HG02759 (cell line): ENCODE measurements around the gene NAAA.
"Not testable (repeated sequence)": the region's sequence is repeated elsewhere in the genome, so short reads cannot be mapped to it uniquely, and the experiment has no call there.

Experiments
- ATAC-seq: cut with Tn5 transposase; IDR thresholded peaks from one replicate; pipeline ENCODE4 v1.9.1; 2021; ENCODE audit warnings: mild to moderate bottlenecking, moderate library complexity; ENCODE audit not compliant: unreplicated experiment

Gene NAAA

DNA sequence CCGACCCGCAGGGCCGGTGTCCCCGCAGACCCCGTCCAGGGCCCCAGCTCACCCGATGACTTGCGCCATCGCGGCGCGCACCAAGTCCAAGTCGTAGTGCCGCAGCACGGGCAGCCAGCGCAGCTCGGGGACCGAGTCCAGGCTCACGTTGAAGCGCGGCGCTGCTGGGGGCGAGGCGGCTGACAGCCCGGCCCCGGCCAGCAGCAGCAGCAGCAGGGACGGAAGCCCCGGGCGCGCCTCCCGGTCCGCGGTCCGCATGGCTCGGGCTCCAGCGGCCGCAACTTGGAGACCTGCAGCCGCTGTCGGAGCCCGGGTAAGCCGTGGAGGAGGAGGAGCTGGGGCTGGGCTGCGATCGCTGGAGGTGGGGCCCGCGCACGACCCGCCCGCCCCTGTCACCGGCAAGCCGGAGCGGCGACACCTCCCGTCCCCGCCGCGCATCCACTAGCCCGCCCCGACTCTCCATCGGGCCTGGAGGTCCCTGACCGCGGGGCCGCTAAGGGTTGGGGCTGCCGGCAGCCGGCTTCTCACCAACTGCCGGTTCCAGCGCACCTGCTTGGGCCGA lies at the start of gene NAAA:
Gene NAAA, minus strand, starts transcription at position 322 of the 562 bp plus-strand sequence. Its CDS starts 64 bp downstream, at position 258.
- ATAC-seq, result peak; percentile 87

DNA sequence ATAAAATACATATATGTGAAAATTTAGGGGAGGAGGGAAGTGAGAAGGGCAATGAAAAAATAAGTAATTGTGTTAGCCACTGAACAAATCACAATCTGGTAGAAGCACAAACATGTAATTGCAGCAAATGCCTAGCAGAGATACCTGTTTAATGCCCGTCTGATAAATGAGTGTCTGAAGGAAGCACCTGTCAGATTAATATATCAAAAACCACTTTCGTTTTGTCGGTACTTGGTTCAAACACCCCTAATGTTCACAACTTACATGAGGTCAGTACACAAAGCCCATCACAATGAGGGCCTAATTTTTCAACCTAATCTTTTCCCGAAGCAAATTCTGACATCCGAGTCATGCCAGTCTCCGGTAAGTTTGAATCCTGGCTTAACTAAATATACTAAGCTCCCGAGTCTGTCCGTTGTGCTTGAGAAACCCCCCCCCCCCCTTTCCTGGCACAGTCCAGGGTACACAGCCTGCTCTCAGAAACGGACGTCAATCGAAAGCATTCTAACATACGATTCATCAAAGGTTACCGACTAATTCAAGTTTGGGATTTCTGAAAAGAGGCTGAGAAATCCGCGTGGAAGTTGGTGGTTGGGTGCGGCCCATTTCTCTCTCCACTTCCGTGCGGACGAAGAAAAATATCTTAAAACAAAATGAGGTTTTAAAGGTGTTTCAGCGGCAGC lies 49.2 kb upstream of the NAAA start:
- no peak for ATAC-seq

DNA sequence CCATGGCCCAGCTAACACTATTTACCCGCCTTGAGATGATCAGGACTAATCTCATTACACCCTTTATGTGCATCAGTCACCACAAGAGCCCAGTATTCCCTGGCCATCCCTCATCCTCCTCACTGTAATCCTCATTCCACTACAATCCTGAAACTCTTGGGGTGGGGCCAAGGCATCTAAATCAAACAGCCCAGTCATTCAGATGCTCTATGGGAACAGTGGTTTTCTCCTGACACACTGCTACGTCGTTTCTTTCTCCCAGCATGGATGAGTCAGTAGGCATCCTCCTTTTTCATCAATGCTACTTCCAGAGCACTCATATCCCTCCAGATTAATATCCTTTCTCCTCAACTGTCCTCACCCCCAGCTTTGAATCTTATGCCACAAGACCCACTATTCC lies 44.3 kb upstream of the NAAA start:
- ATAC-seq, result no peak

DNA sequence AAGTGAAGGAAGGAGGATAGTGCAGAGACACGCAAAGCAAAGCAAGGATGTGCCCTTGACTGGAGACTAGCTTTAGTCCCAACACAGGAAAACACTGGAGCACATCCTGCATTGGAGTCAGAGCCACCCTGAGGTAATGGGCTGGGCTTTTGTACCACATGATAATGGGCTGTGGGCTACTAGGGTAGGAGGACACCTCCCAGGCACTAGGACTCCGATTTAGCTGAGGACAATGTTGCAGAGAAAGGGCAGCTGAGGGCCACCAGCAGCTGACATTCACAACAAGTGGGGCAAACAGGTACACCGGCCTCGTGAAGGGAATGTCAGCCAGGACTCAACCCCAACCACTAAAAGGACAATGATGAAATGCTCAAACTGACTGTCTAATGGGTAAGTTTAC lies 39.8 kb upstream of the NAAA start:
- no peak for ATAC-seq

DNA sequence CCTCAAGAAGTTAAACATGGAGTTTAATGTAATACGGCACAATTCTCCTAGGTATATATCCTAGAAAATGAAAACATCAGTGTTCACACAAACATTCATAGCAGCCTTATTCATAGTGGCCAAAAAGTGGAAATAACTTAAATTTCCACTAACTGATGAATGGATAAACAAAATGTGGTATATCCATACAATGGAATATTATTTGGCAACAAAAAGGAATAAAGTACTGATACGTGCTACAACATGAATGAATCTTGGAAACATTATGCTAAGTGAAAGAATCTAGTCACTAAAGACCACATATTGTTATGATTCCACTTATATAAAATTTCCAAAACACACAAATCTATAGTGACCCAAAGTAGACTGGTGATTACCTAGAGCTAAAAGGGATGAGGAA lies 35.4 kb upstream of the NAAA start:
- ATAC-seq, result no peak

DNA sequence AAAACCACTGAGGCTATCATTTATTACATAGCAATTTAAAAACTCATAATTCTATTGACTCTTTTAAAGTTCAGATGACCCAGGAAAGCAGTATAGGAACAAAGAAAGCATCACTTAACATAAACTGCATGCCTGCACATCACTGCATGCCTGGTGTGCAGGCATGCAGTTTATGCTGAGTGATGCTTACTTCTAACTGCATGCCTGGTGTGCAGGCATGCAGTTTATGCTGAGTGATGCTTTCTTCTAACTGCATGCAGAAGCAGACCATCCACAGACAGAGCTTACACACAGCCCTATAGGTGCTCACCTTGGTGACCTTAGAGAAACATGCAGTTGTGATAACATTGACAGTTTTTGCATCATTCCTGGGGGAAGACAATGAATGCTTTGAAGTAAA lies 33.0 kb upstream of the NAAA start:
- ATAC-seq, result no peak

DNA sequence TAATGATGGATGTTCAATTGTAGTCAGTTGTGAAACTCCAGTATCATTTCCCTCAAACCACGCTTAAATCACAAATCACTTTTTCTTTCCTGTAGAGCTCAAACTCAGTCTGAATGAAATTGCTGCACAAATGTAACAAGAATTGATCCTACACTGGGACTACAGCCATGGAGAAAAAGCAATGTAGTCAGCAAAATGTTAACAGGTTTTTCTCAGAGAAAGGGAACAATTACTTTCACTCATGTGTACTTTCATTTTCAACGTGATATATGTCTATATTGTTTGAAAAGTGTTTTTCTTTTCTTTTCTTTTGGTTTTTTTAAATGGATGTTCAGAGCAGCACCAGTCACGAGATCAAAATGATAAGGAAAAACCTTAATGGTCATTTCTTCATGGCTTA lies 27.3 kb upstream of the NAAA start:
- no peak for ATAC-seq

DNA sequence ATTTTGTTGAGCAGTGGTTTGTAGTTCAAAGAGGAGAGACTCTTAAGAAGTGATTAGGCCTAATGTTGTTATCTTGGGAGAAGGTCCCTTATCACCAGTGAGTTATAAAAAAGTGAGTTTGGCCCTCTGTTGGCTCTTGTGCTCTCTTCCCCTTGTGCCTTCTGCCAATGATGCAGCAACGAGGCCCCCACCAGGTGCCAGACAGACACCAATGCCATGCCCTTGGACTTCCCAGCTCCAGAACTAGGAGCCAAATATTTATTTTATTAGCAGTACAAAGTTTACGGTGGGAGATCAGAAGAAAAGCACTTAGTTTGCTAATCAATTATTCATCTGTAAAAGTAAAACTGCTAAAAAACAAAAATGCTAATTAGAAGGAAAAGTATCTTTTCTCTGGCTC lies 22.7 kb upstream of the NAAA start:
- no peak for ATAC-seq

DNA sequence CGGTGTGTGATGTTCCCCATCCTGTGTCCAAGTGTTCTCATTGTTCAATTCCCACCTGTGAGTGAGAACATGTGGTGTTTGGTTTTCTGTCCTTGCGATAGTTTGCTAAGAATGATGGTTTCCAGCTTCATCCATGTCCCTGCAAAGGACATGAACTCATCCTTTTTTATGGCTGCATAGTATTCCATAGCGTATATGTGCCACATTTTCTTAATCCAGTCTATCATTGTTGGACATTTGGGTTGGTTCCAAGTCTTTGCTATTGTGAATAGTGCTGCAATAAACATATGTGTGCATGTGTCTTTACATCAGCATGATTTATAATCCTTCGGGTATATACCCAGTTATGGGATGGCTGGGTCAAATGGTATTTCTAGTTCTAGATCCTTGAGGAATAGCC lies 21.3 kb upstream of the NAAA start:
- not testable (repeated sequence) for ATAC-seq

DNA sequence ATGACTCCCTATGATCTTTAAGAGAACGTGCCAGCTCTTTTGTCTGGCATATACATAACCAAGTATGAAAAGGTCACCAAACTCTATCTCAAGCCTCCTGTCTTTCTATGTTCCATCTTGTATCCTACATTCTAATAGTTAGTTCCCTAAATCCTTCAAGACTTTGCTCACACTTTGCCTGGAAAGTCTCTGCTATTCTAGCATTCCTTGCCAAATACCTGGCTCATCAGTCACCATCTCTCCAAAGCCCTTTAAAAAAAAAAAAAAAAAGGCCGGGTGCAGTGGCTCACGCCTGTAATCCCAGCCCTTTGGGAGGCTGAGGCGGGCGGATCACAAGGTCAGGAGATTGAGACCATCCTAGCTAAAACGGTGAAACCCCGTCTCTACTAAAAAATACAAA lies 17.7 kb upstream of the NAAA start:
- not testable (repeated sequence) for ATAC-seq

DNA sequence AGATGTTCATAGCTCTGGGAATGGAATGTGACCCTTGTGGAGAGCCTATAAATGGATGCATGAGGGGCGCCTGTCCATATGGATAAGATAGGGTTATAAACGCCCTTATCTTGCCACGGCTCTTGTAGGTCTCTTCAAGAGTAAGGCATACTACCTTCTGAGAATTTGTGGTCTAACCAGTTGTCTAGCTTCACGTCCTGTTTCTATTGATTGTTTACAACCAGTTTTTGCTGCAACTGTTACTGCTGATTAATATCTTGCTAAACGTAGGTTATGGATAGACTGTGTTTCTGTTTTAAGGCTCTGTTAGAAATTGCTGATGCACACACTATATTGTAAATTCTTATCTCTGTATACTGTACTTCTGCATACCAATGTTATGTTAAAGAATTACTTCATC lies 14.0 kb upstream of the NAAA start:
- not testable (repeated sequence) for ATAC-seq

DNA sequence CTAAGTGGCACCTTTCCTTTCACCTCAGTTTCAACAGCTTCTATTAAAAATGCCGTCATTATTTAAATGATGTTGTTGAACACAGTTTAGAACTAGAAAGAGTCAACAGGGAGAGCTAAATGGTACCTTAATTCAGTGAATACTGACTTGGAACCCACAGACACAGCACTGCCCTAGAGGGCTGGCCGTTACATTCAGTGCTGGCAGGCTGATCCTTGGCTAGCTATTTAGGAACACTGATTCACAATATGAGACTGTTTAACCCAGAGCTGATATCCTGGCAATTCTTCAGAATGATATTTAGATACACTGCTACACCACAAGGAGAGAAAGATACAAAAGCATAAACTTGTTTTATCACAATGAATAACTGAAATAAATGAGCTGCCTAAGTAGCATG lies 12.7 kb upstream of the NAAA start:
- ATAC-seq, result no peak

DNA sequence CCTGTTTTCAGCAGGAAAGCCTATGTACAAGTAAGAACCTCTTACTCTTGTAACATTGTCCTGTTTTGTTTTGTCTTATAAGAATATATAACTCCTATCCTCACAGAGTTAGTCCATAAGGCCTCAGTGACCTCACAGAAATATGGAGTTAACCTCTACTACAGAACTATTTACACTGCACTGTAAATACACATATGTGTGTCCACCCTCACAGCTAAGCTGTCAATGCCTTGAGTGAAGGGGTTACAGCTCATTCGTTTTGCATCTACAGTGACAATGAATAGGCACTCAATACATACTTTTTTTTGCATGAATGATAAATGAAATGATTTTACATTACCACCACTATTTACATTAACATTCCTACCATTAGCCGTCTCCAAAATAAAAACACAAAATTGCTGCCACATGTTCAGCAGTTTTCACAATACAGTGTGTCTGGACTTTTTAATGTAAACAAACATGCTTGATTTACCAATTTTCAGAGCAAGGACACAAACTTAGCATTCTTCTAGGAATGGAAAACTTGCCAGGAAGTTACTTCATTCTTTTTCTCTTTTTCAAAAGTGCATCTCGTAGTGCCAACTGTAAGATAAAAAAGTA lies 9.5 kb upstream of the NAAA start:
- ATAC-seq, result no peak

DNA sequence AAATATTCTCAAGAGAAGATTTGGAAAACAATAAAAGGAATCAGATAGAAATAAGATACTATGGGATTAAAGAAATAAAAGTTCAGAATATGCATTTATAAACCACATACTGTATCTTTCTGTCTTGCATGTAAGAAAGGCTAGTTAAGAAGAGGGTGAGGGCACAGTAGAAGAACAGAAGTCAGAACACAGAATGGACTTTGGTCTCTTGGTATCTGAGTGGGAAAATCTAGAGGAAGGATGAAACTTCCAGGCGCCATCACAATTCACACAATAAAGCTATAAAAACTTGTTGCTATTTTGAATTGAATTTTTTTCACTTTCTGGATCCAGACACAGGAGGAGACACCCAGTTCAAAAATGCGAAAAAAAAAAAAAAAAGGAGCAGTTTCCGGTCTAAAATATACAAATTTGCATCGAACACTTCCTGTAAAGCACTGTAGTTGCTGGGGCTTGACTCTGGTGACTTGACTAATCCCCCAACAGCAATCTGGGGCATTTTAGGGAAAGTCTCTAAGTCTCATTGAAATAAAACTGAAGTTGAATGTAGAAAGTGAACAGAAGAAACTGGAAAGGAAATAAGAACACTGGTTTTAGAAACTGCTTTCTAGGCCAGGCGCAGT lies 8.1 kb upstream of the NAAA start:
- ATAC-seq, result peak; percentile 77

DNA sequence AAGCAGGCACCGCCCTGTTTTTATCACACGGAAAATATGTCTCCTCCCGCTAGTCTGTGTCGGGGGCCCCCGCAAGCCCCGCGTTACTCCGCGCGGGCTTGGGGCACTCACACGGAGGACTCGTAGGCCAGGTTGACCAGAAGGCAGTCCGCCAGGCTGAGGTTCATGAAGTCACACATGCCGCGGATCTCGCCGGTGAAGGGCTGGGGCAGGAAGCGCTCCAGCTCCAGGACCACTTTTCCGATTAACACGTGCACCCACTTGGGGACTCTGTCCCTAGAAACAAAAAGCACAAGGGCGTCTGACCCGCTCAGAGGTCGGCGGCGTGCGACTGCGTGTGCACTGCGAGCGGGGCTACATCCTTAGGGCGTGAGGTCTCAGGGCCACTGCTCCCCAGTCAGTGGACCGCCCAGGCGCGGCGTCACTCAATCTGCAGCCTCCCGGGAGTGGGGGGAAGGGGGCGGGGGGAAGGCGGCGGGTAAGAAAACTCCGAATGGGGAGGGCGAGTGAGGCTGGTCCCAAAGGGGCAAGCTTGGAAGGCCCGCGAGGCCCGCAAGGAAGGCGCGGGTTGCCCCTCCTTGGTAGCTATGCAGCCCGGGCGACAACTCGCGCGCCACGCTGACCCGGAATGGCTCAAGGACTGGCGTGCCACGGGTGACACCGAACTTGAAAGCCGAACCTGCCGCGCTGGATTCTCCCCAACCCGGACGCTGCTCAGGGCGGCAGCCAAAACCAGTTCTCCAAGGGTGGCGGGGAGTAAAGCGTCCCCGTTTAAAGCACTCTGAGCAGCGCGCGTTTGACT lies 722 bp downstream of the NAAA start:
- peak; percentile 60 for ATAC-seq

DNA sequence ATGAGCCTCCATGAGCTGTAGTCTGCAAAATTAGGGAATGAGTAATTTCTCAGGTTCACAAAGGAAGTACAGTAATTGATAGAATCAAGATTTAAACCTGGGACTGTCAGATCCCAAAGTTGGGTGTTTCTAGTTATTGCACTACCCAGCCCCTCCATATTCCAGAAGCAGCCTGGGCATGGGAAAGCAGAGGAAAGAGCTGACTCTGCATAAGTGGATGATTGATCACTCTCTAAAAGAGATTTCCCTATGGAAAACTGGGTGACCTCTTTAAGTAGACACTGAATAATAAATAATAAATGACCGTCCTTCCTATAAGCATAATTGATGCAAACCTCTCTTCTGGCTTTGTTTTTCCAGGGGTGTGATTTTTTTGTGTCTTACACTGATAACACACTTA lies 5.2 kb downstream of the NAAA start:
- ATAC-seq, result no peak

DNA sequence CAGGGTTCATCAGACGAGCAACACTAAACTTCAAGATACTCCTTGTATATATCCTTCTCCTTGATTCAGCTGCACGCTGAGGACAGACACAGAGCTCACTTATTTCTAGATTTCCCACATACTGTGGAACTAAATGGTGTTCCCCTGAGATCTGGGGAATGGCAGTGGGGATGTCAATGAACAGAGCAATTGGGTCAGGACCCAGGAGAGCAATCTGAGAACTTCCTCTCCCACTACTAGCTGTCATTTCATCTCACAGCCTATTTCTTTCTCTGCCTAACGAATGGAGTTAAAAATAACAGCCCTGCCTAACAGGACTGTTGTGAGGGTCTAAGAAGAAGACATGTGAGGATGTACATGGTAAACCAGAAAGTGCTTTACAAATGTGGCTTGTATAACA lies 10.7 kb downstream of the NAAA start:
- ATAC-seq, result no peak

DNA sequence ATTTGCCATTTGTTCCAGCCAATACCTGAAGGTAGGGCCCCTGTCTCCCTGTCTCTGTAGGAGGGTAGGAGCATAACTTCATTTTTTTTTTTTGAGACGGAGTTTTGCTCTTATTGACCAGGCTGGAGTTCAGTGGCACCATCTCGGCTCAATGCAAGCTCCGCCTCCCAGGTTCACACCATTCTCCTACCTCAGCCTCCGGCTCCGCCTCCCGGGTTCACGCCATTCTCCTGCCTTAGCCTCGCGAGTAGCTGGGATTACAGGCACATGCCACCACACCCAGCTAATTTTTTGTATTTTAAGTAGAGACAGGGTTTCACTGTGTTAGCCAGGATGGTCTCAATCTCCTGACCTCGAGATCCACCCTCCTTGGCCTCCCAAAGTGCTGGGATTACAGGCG lies 15.9 kb downstream of the NAAA start:
- not testable (repeated sequence) for ATAC-seq

DNA sequence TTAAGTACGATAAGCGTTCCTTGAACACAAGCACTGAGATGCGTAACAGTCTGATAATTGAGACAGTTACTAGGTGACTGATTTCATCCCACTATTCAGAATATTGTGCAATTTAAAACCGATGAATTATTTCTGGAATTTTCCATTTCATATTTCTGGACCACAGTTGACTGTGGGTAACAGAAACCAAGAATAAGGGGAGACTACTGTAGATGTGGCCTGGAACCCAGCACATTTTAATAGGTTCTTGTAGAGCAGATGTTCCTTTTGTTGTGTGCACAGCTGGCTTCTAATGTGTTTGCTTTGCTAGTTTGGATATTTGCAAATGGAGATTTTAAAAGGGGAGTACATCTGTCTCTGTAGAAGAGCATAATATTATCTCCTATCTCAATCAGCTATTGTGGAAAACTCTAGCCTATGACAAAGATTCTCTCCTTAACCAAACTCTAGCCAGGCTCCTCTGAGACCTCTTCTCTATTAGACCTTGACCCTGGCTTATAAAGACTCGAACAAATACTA lies 16.4 kb downstream of the NAAA start:
- ATAC-seq, result no peak

DNA sequence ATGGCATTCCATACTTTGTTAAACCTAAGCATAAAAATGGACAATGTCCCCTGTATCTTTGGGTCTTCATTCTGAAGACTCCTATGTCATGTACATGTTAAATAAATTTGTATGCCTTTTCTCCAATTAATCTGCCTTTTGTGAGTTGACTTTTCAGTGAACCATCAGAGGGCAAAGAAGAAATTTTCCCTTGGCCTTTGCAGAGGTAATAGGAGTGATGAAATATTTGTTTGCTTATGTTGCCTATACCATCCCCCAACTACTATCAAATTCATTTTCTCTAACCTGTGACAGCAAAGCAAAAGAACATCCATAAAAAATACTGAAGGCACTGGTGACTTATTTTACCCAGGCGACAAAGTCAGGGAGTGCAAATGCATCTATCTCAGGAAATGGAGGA lies 18.2 kb downstream of the NAAA start:
- no peak for ATAC-seq

DNA sequence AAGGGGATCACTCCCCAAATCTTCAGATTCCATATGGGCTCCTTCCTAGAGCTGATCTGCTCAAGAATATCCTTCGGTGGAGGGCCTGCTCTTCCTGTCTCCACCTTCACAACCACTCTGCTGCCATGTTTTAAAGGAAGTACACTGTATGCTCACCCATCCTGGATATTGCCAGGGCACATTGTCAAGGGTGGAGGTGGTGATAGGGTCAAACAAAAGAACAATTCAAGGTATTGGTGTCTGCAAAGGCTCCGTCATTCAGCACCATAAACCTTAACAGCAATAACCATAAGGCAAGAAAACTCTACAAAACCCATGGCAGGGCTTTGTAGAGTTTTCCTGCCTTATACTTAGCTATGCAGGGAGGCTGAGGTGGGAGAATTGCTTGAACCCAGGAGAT lies 18.9 kb downstream of the NAAA start:
- no peak for ATAC-seq
